Pancreas (tissue), 10 donors: ENCODE data around the gene PRKCZ. TPM values are rescaled to one million over a fixed set of nuclear protein-coding genes. Genes with fewer than 3 reads are reported as not detected.
"Not testable (repeated sequence)": the region's sequence is repeated elsewhere in the genome, so short reads cannot be mapped to it uniquely, and the experiment has no call there.

ENCODE experiments used
- ATAC-seq, 4 donors: fragments of 200-7000 bp; cut with Tn5 transposase; one replicate each; pipeline versions ENCODE4 v1.8.0 to v1.9.1; 2020; ENCODE audit warnings: mild to moderate bottlenecking in 4 of 4, moderate library complexity in 4 of 4
- DNase-seq, 6 donors: peaks; one replicate each; pipeline ENCODE4 v3.0.0-alpha.2; 2020
- FAIRE-seq: peaks from 2 replicates; lab custom pipeline; 2012; peaks lifted over from hg19 to GRCh38; lab: Jason Lieb, UNC
- H3K27ac ChIP-seq, 4 donors: fragments of 200-600 bp; sonication (generic); 1 replicate in 3 of 4; 2 replicates in 1 of 4; pipeline versions ENCODE4 v1.5.0 to v1.8.0; 2020
- H3K27me3 ChIP-seq, 4 donors: fragments of 200-600 bp; one replicate each; pipeline ENCODE4 v1.8.0; 2021
- H3K36me3 ChIP-seq, 3 donors: fragments of 200-600 bp; sonication (generic) in 1 of 3; one replicate each; pipeline versions ENCODE4 v1.5.0 to v1.8.0; 2020 to 2021
- H3K4me1 ChIP-seq, 3 donors: fragments of 200-600 bp; one replicate each; pipeline ENCODE4 v1.8.0; 2021
- H3K4me3 ChIP-seq, 4 donors: fragments of 200-600 bp; sonication (generic) in 2 of 4; one replicate each; pipeline versions ENCODE4 v1.5.0 to v1.8.0; 2020 to 2021
- H3K9me3 ChIP-seq, 4 donors: fragments of 200-600 bp; one replicate each; pipeline ENCODE4 v1.8.0; 2021
- WGBS, 2 donors: extraction: QIAGEN DNeasy Blood & Tissue Kit; methylation state at CpG; one replicate each; pipeline ENCODE4 v1.1.7; 2013; 5-methylcytosine and 5-hydroxymethylcytosine counted together
- intact Hi-C, 3 donors: fragments of 100-400 bp; cut with DNase I; formaldehyde crosslinking; loops; one replicate each; pipeline versions ENCODE4 v1.11.1 to v1.14.2; 2022
- polyA plus RNA-seq, 2 donors: library from polyadenylated mRNA; stranded (reverse); fragments of 200-250 nt; gene quantifications; one replicate each; pipeline ENCODE4 v1.2.3, GENCODE V29; 2013
- total RNA-seq, 6 donors: library from RNA; stranded (reverse); fragmentation: NEBNext Ultra II Directional in 4 of 6; extraction: Animal tissue kit (Norgen Biotek cat#: 25700) in 4 of 6; gene quantifications; one replicate each; pipeline versions ENCODE4 v1.2.1 to v1.2.4, GENCODE V29; 2021 to 2023
- TF ChIP-seq, protein P1 (sequence below), 4 donors: fragments of 200-600 bp; sonication (generic) in 3 of 4; IDR thresholded peaks; one replicate each; pipeline versions ENCODE4 v1.5.0 to v1.8.0; 2021; ENCODE audit warnings: antibody characterized with exemption in 4 of 4
- donor health status: healthy with polysubstance abuse.
- donor health status: DM: no; HTN: no; CAD: no; lungs with moderate emphysema.
- donor health status: DM: no; HTN: no; CAD: no.
- donor health status: control.
- donor health status: control.
- donor health status: Bipolar disorder and iron deficiency.
- donor health status: DM: yes; HTN: yes; CAD: no.
- donor health status: DM: no; HTN: no; CAD: no.
- donor health status: DM: no; HTN: no; CAD: no.
- donor health status: DM: yes; HTN: yes; CAD: no.

The PRKCZ gene
- total and polyA plus RNA-seq, 8 donors: 9.8 to 27.4 (median 17.1) TPM

DNA sequence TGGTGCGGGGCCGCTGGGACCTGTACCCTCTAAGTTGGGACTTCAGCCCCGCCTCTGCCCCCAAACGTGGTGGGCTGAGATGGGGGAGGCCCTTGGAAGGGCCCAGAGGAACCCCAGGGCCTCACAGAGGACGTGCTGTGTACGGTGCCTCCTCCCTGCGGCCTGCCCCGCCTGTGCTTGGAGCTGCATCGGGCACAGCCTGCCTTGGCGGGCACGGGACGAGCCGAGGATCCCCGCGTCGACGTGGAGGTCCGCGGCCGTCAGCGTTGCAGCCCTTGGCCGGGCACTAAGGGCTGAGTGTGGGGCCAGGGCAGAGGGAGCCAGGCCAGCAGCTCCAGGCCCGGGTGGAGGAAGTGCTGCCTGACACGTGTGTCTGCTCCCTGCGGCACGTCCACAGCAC, 43.4 kb downstream of the PRKCZ start:
- no peak overlapping the region for H3K27ac ChIP-seq
- no peak overlapping the region for H3K4me3 ChIP-seq
- DNase-seq: peak in 1 of 6 donors; percentile 69

DNA sequence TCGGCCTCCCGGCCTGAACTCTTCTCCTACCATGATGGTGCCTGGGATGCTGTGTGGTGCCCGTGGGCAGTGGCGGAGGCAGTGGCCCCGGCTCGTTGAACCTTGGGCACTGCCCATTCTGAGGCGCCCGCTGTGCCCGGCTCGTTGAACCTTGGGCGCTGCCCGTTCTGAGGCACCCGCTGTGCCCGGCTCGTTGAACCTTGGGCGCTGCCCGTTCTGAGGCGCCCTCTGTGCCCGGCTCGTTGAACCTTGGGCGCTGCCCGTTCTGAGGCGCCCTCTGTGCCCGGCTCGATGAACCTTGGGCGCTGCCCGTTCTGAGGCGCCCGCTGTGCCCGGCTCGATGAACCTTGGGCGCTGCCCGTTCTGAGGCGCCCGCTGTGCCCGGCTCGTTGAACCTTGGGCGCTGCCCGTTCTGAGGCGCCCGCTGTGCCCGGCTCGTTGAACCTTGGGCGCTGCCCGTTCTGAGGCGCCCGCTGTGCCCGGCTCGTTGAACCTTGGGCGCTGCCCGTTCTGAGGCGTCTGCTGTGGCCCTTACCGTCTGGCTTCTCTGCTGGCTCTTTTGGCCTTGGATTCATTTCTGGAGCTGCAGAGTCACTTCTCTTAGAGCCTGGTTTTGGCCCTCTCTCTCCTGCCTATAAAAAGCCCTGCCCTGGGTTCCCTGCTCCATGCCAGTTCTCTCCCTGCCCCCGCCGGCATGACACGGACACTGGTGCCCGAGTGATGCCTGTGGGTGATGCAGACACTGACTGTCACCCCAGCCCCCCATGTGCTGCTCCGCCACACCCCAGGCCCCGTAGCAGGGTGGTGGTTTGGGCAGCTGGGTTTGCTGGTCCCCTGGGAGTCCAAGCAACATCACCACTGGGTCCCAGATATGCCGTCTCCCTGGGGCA, 44.3 kb downstream of the PRKCZ start:
- H3K4me3 ChIP-seq, H3K9me3 ChIP-seq, intact Hi-C loops, H3K36me3 ChIP-seq, H3K27ac ChIP-seq, ATAC-seq, FAIRE-seq, H3K27me3 ChIP-seq, H3K4me1 ChIP-seq: not testable (repeated sequence)
- peak in 1 of 6 donors; percentile 46 for DNase-seq
- WGBS, 2 donors: 96 to 97% methylated on average over 52 to 60 of the region's 60 CpGs

More for the DNA sequence above, 43.4 kb downstream of the PRKCZ start:
- intact Hi-C loops: no loop called here
- Histone ChIP-seq H3K9me3 (no peaks in the 10 kb centered on the region), H3K4me1 (no peaks in the 10 kb centered on the region), H3K36me3 (no peaks in the 10 kb centered on the region), H3K27me3 (no peaks in the 10 kb centered on the region)
- 93 to 94% methylated on average over 25 to 26 of the region's 26 CpGs for WGBS, 2 donors
- ATAC-seq (no peak), FAIRE-seq (no peak)
- TF ChIP-seq, protein P1, sequence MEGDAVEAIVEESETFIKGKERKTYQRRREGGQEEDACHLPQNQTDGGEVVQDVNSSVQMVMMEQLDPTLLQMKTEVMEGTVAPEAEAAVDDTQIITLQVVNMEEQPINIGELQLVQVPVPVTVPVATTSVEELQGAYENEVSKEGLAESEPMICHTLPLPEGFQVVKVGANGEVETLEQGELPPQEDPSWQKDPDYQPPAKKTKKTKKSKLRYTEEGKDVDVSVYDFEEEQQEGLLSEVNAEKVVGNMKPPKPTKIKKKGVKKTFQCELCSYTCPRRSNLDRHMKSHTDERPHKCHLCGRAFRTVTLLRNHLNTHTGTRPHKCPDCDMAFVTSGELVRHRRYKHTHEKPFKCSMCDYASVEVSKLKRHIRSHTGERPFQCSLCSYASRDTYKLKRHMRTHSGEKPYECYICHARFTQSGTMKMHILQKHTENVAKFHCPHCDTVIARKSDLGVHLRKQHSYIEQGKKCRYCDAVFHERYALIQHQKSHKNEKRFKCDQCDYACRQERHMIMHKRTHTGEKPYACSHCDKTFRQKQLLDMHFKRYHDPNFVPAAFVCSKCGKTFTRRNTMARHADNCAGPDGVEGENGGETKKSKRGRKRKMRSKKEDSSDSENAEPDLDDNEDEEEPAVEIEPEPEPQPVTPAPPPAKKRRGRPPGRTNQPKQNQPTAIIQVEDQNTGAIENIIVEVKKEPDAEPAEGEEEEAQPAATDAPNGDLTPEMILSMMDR (IDR thresholded peaks at IDR 0.05): no peak

DNA sequence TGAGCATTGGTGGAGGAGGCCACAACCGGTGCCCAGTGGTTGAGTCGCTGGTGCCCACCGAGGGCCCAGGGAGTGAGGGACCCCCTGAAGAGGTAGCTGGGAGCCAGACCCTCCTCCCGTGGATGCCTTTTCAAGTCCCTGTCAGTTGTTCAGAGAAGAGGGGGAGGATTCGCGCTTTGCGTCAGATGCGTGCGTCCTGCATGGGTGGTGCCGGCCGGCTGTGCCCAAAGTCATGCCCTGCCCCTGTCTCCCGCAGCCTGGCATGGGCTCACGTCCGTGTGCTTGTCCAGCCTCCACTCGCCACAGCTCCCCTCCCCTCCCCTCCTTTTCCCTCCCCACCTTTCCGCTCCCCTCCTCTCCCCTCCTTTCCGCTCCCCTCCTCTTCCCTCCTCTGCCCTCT, 45.2 kb downstream of the PRKCZ start:
- no peak for ATAC-seq
- FAIRE-seq: no peak
- H3K4me1 ChIP-seq: no peaks in the 10 kb centered on the region
- no peaks in the 10 kb centered on the region for H3K9me3 ChIP-seq
- WGBS, 2 donors: 89 to 94% methylated on average over 12 to 17 of the region's 17 CpGs
- no peaks in the 10 kb centered on the region for H3K36me3 ChIP-seq
- H3K4me3 ChIP-seq: no peak overlapping the region
- no peak overlapping the region for H3K27ac ChIP-seq
- H3K27me3 ChIP-seq: no peaks in the 10 kb centered on the region
- intact Hi-C loops: no loop called here
- DNase-seq: no peak
- TF ChIP-seq, protein P1 (IDR thresholded peaks at IDR 0.05): no peak

DNA sequence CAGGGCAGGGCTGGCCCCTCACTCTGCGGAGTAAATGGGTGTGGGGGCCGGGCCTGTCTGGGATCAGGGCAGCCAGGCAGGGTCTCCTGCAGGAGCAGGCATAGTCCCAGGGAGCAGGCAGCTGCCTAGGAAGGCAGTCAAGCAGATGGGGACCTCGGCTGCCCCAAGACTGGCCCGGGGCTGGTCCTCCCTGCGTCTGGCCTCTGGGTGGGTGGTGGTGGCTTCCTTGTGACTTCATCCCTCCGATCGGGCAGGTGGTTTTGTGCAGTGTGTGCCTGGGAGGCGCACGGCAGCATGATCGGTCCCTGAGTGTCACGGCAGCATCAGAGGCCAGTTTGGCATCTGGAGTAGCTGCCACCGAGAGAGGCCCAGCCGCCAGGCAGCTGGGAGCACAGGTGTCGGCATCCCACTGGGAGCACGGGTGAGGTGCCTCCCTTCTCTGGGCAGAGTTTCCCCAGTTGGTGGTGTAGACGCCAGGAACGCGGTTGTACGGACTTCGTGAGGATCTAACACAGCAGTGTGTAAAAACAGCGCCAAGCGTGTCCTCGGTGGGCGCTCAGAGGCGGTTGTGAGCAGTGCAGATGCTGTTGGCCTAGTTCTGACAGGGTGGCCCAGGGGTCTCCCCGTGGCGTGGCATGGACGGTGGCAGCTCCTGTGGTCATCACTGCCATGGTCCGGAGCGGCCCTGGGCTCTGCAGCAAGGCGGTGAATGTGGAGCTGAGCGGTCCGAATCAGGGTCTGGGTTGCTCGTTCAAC, 45.9 kb downstream of the PRKCZ start:
- Histone ChIP-seq H3K4me1 (no peaks in the 10 kb centered on the region), H3K27me3 (no peaks in the 10 kb centered on the region), H3K9me3 (no peaks in the 10 kb centered on the region), H3K36me3 (no peaks in the 10 kb centered on the region), H3K4me3 (no peak overlapping the region), H3K27ac (no peak overlapping the region)
- WGBS, 2 donors: 96 to 98% methylated on average over 32 to 34 of the region's 34 CpGs
- TF ChIP-seq, protein P1 (IDR thresholded peaks at IDR 0.05): no peak
- DNase-seq: no peak
- FAIRE-seq: no peak
- no peak for ATAC-seq
- intact Hi-C loops: no loop called here

DNA sequence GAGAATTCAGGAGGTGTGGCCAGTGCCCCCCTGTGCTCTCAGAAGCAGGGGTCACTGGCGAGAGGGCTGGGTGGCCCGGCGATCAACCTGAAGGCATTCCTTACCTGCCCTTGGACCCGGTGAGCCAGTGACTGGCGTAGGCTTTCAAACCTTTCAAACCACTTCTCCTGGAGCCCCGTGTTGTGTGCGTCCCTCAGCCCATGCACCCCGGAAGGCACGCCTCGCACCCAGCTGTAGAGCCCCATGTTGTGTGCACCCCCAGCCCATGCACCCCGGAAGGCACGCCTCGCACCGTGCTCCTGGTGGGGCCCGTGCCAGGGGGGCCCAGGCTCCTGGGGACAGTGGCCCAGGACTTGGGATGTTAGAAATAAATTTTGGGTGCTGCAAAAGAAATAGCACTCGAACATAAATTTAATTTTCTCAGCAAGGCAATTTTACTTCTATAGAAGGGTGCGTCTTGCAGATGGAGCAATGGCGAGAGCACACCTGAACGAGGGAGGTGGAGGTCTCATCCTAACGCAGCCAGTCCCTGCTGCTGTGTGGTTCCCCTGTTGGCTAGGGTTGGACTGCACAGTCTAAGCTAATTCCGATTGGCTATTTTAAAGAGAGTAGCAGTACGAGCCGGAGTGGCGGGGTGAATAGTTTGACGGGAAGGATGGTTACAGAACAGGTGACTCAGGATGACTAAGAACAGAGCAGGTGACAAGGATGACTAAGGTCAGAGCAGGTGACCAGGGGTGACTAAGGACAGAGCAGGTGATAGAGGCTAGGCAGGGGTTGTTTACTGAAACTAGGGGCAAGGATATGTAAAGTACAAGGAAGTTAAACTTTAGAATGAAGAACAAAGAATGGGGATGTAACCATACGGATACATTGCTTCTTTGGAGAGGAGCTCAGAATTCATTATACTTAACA, 47.4 kb downstream of the PRKCZ start:
- Histone ChIP-seq H3K4me3 (no peak overlapping the region), H3K27me3 (no peaks in the 10 kb centered on the region), H3K27ac (no peak overlapping the region), H3K36me3 (no peaks in the 10 kb centered on the region), H3K4me1 (no peaks in the 10 kb centered on the region), H3K9me3 (no peaks in the 10 kb centered on the region)
- FAIRE-seq (no peak), DNase-seq (no peak), ATAC-seq (no peak)
- TF ChIP-seq, protein P1 (IDR thresholded peaks at IDR 0.05): no peak
- intact Hi-C loops: no loop called here
- WGBS, 2 donors: 97% methylated on average over 26 of the region's 26 CpGs
